HG03280 (cell line): ENCODE data around the gene SLC25A2.
"Not testable (repeated sequence)": the region's sequence is repeated elsewhere in the genome, so short reads cannot be mapped to it uniquely, and the experiment has no call there.

Experiments used
- ATAC-seq: cut with Tn5 transposase; IDR thresholded peaks from one replicate; pipeline ENCODE4 v1.9.1; 2021; ENCODE audit warnings: mild to moderate bottlenecking, moderate library complexity; ENCODE audit not compliant: unreplicated experiment

SLC25A2 gene

DNA sequence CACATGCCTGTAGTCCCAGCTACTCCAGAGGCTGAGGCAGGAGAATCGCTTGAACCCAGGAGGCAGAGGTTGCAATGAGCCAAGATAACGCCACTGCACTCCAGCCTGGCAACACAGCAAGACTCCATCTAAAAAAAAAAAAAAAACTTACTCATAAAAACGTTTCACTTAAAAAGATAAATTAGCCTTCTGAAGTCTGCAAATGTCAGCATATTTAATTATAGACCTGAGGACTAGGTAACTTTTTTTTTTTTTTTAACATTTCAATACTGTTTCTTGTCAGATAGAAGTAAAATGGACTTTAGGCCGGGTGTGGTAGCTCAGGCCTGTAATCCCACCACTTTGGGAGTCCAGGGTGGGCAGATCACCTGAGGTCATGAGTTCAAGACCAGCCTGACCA lies 13.1 kb upstream of the SLC25A2 start:
- ATAC-seq: not testable (repeated sequence)

GRCh38 chr5:141313711-141314110 lies 9.9 kb upstream of the SLC25A2 start:
- ATAC-seq: no peak

- no peak for ATAC-seq
Measured at GRCh38 chr5:141306630-141307029, 2.8 kb upstream of the SLC25A2 start.

DNA sequence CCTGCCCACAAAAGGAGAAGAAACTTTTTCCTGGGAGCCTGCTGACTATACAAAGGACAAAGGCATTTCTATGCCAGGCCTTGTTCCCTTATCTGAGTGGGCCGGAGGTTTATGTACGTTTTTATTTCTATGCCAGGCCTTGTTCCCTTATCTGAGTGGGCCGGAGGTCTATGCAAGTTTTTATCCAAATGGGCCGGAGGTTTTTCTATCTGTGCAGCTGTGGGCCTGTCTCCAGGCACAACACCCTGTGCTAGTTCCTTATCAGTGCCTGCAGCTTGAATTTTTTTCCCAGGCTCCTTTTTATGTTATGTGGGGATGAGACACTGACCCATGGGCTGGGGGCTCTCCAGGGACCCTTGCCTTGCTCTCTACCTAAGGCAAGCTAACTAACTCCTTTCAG lies 5.5 kb downstream of the SLC25A2 start:
- ATAC-seq: no peak

- no peak for ATAC-seq
Measured at GRCh38 chr5:141272906-141273305, 30.9 kb downstream of the SLC25A2 start.

DNA sequence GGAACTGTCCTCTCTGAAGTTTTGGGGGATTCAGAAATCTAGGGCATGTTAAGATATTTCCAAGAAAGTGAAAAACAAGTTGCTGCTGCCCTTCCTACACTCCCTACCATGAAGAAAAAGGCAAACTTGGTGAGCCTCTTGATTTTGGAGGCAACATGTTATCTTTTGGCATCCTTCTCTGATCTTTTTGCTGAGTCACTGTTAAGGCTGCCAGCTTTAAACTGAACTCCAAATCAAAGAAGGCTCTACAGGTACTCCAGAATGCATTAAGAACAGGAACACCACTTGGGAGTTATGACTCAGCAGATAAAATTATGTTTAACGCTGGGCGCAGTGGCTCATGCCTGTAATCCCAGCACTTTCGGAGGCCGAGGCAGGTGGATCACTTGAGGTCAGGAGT lies 34.7 kb downstream of the SLC25A2 start:
- no peak for ATAC-seq

DNA sequence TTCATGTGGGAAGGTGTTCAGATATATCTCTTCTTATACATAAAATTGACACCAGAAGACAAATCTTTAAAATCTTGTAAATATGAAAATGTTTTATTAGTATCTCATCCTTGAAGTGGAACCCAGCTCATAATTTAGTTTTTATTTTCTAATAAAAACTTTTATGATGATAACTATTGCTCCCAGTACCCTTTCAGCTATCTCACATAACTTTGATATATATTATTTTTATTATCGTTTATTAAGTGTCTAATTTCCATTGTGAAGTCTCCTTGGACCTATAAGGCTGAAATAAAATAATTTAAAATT lies 42.7 kb downstream of the SLC25A2 start:
- ATAC-seq: no peak

DNA sequence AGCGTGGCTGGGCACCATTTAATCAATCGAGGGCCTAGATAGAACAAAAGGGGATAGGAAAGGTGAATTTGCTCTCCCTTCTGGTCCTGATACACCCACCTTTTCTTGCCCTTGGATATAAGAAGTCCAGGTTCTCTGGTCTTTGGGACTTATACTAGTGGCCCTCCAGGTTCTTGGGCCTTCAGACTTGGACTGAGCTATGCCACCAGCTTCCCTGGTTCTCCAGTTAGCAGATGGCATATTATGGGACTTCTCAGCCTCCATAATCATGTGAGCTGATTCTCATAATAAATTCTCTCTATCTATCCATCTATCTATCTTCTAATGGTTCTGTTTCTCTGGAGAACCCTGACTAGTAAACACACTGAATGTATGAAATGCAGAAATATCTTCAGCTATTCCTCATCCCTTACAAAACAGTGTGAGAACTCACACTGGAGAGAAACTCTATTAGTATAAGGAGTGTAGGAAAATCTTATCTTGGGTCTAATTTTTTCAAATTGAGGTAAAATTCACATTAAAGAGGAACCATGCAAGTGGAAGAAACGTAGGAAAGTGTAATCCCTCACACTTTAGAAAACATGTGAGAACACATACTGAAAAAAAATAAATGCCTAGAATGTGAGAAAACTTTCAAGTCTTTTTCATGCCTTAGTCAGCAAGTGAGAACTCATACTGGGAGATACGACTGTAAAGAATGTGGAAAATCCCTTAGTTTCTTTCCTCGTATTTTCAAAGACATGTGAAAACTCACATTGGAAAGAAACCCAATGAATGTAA lies 43.2 kb downstream of the SLC25A2 start:
- ATAC-seq: no peak

GRCh38 chr5:141258948-141259347 lies 44.9 kb downstream of the SLC25A2 start:
- no peak for ATAC-seq

GRCh38 chr5:141258464-141258863 lies 45.4 kb downstream of the SLC25A2 start:
- ATAC-seq: no peak
